Measurements from ENCODE around the gene AGAP1. TPM values are rescaled to one million over a fixed set of nuclear protein-coding genes. Genes with fewer than 3 reads are reported as not detected.

The AGAP1 gene
- total RNA-seq, 1 donor from 2014 or later, result 33.7 TPM

DNA sequence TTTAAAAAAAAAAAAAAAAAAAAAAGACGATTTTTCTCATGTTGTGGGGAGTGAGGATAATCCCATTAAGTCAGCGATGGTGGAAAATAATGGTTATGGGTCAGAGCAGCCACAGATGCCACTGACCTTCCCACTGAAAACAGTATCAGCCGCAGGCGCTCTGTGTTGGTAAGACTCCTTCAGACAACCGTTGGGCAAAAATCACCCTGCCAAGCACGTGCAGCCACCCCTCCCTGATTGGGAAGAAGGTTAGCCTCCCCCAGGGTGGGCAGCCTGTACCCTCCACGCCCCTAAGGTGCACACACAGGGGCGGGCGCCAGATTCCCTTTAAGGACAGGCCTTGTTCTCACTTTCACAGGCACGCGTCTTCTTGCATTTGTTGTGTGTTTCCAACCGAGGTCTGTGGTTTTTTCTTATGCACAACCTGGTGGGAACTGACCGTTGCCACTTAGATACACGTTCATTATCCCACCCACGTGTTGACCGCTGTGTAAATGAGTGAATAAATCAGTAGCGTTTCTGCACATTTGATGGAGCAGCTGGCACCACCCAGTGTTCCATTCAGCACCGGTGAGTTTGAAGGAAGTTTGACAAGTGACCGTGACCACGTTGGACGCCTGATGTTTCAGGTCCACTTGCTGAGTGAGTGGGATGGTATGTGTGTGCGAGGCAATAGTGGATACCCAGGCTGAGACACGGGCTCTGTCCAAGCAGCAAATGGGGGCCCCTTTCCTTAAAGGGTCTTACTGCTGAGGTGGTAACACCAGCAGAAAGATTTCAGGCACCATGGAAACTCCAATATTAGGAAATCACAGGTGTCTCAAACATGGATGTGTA is 476.6 kb downstream of the AGAP1 start:
- no peaks in the 10 kb centered on the region for H3K36me3 ChIP-seq (ENCODE audit: control insufficient read depth, insufficient read depth, low read length)
- H3K27me3 ChIP-seq (ENCODE audit: control insufficient read depth, insufficient read depth, low read length), result no peaks in the 10 kb centered on the region
- H3K4me3 ChIP-seq (ENCODE audit: low read depth, low read length), result no peak overlapping the region
- TF ChIP-seq, protein P1, sequence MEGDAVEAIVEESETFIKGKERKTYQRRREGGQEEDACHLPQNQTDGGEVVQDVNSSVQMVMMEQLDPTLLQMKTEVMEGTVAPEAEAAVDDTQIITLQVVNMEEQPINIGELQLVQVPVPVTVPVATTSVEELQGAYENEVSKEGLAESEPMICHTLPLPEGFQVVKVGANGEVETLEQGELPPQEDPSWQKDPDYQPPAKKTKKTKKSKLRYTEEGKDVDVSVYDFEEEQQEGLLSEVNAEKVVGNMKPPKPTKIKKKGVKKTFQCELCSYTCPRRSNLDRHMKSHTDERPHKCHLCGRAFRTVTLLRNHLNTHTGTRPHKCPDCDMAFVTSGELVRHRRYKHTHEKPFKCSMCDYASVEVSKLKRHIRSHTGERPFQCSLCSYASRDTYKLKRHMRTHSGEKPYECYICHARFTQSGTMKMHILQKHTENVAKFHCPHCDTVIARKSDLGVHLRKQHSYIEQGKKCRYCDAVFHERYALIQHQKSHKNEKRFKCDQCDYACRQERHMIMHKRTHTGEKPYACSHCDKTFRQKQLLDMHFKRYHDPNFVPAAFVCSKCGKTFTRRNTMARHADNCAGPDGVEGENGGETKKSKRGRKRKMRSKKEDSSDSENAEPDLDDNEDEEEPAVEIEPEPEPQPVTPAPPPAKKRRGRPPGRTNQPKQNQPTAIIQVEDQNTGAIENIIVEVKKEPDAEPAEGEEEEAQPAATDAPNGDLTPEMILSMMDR (IDR thresholded peaks at IDR 0.05; ENCODE audit: insufficient read depth, low read length, poor library complexity, severe bottlenecking), result no peak
- no peak for DNase-seq (ENCODE audit: low read depth)

- Histone ChIP-seq H3K27me3 (ENCODE audit: control insufficient read depth, insufficient read depth, low read length) (no peaks in the 10 kb centered on the region), H3K4me3 (ENCODE audit: low read depth, low read length) (no peak overlapping the region), H3K36me3 (ENCODE audit: control insufficient read depth, insufficient read depth, low read length) (no peaks in the 10 kb centered on the region)
- TF ChIP-seq, protein P1 (IDR thresholded peaks at IDR 0.05; ENCODE audit: insufficient read depth, low read length, poor library complexity, severe bottlenecking), result no peak
- no peak for DNase-seq (ENCODE audit: low read depth)
Observed at GRCh38 chr2:235976516-235976915, 482.7 kb downstream of the AGAP1 start.

DNA sequence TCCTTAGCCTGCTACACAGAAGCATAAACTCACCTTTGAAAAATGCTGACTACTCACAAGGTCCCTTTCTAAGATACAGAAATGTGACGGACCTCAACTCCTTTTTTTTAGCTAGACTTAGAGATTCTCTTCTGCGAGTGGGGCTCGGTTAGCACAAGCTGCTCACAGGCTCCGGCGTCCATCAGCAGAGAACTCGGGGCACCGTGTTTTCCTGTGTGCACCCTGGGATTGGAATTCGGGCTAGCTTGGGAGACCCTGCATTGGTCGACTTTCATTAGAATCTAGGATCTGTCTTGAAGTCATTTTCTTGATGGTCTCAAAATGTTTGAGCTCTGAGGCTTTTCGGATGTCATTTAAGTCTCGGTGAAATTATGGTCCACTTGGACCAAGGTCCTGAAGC is 483.1 kb downstream of the AGAP1 start:
- no peak for DNase-seq (ENCODE audit: low read depth)
- TF ChIP-seq, protein P1 (IDR thresholded peaks at IDR 0.05; ENCODE audit: insufficient read depth, low read length, poor library complexity, severe bottlenecking), result no peak
- Histone ChIP-seq H3K4me3 (ENCODE audit: low read depth, low read length) (no peak overlapping the region), H3K36me3 (ENCODE audit: control insufficient read depth, insufficient read depth, low read length) (no peaks in the 10 kb centered on the region), H3K27me3 (ENCODE audit: control insufficient read depth, insufficient read depth, low read length) (no peaks in the 10 kb centered on the region)

GRCh38 chr2:235977445-235977844 is 483.6 kb downstream of the AGAP1 start:
- Histone ChIP-seq H3K4me3 (ENCODE audit: low read depth, low read length) (no peak overlapping the region), H3K27me3 (ENCODE audit: control insufficient read depth, insufficient read depth, low read length) (no peaks in the 10 kb centered on the region), H3K36me3 (ENCODE audit: control insufficient read depth, insufficient read depth, low read length) (no peaks in the 10 kb centered on the region)
- DNase-seq (ENCODE audit: low read depth), result no peak
- TF ChIP-seq, protein P1 (IDR thresholded peaks at IDR 0.05; ENCODE audit: insufficient read depth, low read length, poor library complexity, severe bottlenecking), result no peak

DNA sequence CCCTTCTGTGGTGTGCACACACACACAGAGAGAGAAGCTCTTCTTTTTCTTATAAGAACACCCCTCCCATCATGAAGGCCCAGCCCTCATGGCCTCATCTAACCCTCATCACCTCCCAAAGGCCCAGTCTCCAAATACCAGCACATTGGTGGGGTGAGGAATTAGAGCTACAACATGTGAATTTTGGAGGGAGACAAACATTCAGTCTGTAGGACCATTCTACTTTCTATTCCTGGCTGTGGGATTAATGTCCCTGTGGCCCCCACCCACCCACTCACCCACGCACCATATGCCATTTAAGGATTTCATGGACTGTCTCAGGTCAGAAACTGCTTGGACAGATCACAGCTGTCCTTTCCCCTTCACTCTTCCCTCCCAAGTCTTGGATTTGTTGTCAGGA is 484.2 kb downstream of the AGAP1 start:
- Histone ChIP-seq H3K27me3 (ENCODE audit: control insufficient read depth, insufficient read depth, low read length) (no peaks in the 10 kb centered on the region), H3K4me3 (ENCODE audit: low read depth, low read length) (no peak overlapping the region), H3K36me3 (ENCODE audit: control insufficient read depth, insufficient read depth, low read length) (no peaks in the 10 kb centered on the region)
- TF ChIP-seq, protein P1 (IDR thresholded peaks at IDR 0.05; ENCODE audit: insufficient read depth, low read length, poor library complexity, severe bottlenecking), result no peak
- no peak for DNase-seq (ENCODE audit: low read depth)

GRCh38 chr2:235979037-235979436 is 485.2 kb downstream of the AGAP1 start:
- TF ChIP-seq, protein P1 (IDR thresholded peaks at IDR 0.05; ENCODE audit: insufficient read depth, low read length, poor library complexity, severe bottlenecking), result no peak
- H3K36me3 ChIP-seq (ENCODE audit: control insufficient read depth, insufficient read depth, low read length), result no peaks in the 10 kb centered on the region
- no peak for DNase-seq (ENCODE audit: low read depth)
- H3K27me3 ChIP-seq (ENCODE audit: control insufficient read depth, insufficient read depth, low read length), result no peaks in the 10 kb centered on the region
- H3K4me3 ChIP-seq (ENCODE audit: low read depth, low read length), result no peak overlapping the region
